Sigmoid colon (tissue), 3 donors: ENCODE results near the gene TSKU.

Experiments
- CTCF ChIP-seq, 4 experiments: fragments of 450-650 bp in 3 of 4; fragments of 200-600 bp in 1 of 4; IDR thresholded peaks; one replicate each; pipeline ENCODE4 v1.5.1; 2016 to 2019; ENCODE audit warnings: antibody characterized with exemption in 4 of 4, mild to moderate bottlenecking in 3 of 4, moderate library complexity in 2 of 4
- POLR2A ChIP-seq, 2 donors: fragments of 450-650 bp; IDR thresholded peaks; one replicate each; pipeline ENCODE4 v1.6.1; 2016; ENCODE audit warnings: antibody characterized with exemption in 2 of 2, mild to moderate bottlenecking in 2 of 2, moderate library complexity in 2 of 2

- TF ChIP-seq CTCF (IDR thresholded peaks at IDR 0.05) (no peak), POLR2A (IDR thresholded peaks at IDR 0.05) (no peak)
These were observed 39.2 kb downstream of the TSKU start for GRCh38 chr11:76822406-76822805.
